PC-9 (cell line): ENCODE measurements around the gene ARHGAP24. TPM values are rescaled to one million over a fixed set of nuclear protein-coding genes. Genes with fewer than 3 reads are reported as not detected.

Experiments used
- BruUV-seq: library from RNA; stranded (reverse); fragments of 400-500 nt; replicated peaks from 2 replicates; lab custom pipeline; 2021; lab: Mats Ljungman, UMichigan
- CTCF ChIA-PET: fragments of 300-600 bp; sonication (Branson Sonifier 250); formaldehyde crosslinking; loops from one replicate; lab custom pipeline; 2022; ENCODE audit warnings: antibody characterized with exemption; lab: Charles Lee
- POLR2A ChIA-PET: fragments of 300-600 bp; sonication (Branson Sonifier 250); formaldehyde crosslinking; loops from one replicate; lab custom pipeline; 2022; ENCODE audit warnings: antibody characterized with exemption; ENCODE audit not compliant: unreplicated experiment; lab: Charles Lee
- DNase-seq, 2 experiments: peaks; one replicate each; pipeline versions ENCODE4 v3.0.0 to v3.0.0-alpha.2; 2015 to 2022; ENCODE audit warnings: mixed read lengths in 1 of 2
- H2AFZ ChIP-seq: fragments of 200-600 bp; sonication (generic); 2 replicates; pipeline ENCODE4 v1.8.1; 2017; ENCODE audit warnings: antibody characterized with exemption
- H3F3A ChIP-seq: fragments of 200-600 bp; sonication (generic); 2 replicates; pipeline ENCODE4 v1.8.1; 2017; ENCODE audit warnings: antibody characterized with exemption, mild to moderate bottlenecking, low read depth; ENCODE audit not compliant: insufficient read depth
- H3K27ac ChIP-seq: fragments of 200-600 bp; sonication (generic); 2 replicates; pipeline ENCODE4 v1.6.1; 2016; ENCODE audit warnings: mixed run types
- H3K27me3 ChIP-seq: fragments of 200-600 bp; sonication (generic); 2 replicates; pipeline ENCODE4 v1.6.1; 2016; ENCODE audit warnings: low read depth, mixed run types; ENCODE audit not compliant: insufficient read depth
- H3K36me3 ChIP-seq: fragments of 200-600 bp; sonication (generic); 2 replicates; pipeline ENCODE4 v1.6.1; 2016; ENCODE audit warnings: low read depth, mixed run types
- H3K4me1 ChIP-seq: fragments of 200-600 bp; sonication (generic); replicated peaks from 2 replicates; pipeline ENCODE4 v1.6.1; 2016; ENCODE audit warnings: mixed run types; ENCODE audit not compliant: insufficient read depth
- H3K4me2 ChIP-seq: fragments of 200-600 bp; sonication (generic); 2 replicates; pipeline ENCODE4 v1.6.1; 2017; ENCODE audit warnings: mixed run types
- H3K4me3 ChIP-seq: fragments of 200-600 bp; sonication (generic); 2 replicates; pipeline ENCODE4 v1.6.1; 2016; ENCODE audit warnings: mixed run types
- H3K79me2 ChIP-seq: fragments of 200-600 bp; sonication (generic); 2 replicates; pipeline ENCODE4 v1.6.1; 2017; ENCODE audit warnings: low read depth, mixed run types
- H3K9me2 ChIP-seq: fragments of 200-600 bp; sonication (generic); 2 replicates; pipeline ENCODE4 v1.8.1; 2017; ENCODE audit warnings: mild to moderate bottlenecking; ENCODE audit not compliant: insufficient read depth
- H3K9me3 ChIP-seq: fragments of 200-600 bp; sonication (generic); 2 replicates; pipeline ENCODE4 v1.8.1; 2016; ENCODE audit warnings: low read depth; ENCODE audit not compliant: insufficient read depth
- H4K20me1 ChIP-seq: fragments of 200-600 bp; sonication (generic); 2 replicates; pipeline ENCODE4 v1.8.1; 2017; ENCODE audit not compliant: insufficient read depth
- EZH2 ChIP-seq: fragments of 200-600 bp; sonication (generic); IDR thresholded peaks from 2 replicates; pipeline ENCODE4 v1.8.0; 2017; ENCODE audit warnings: antibody characterized with exemption, low read depth
- intact Hi-C: fragments of 100-400 bp; cut with micrococcal nuclease; formaldehyde crosslinking; loops from one replicate; pipeline ENCODE4 v1.10.0; 2022; ENCODE audit not compliant: unreplicated experiment
- total RNA-seq: library from RNA; stranded (reverse); gene quantifications from 2 replicates; pipeline ENCODE4 v1.2.3, GENCODE V29; 2021
- TF ChIP-seq, protein P1 (sequence below): fragments of 200-600 bp; sonication (generic); conservative IDR thresholded peaks from 2 replicates; pipeline ENCODE4 v1.6.1; 2017; ENCODE audit warnings: mixed run types, antibody characterized with exemption, mild to moderate bottlenecking, moderate library complexity

The ARHGAP24 gene
- total RNA-seq, 1 experiment from 2014 or later = 2.2 TPM

DNA sequence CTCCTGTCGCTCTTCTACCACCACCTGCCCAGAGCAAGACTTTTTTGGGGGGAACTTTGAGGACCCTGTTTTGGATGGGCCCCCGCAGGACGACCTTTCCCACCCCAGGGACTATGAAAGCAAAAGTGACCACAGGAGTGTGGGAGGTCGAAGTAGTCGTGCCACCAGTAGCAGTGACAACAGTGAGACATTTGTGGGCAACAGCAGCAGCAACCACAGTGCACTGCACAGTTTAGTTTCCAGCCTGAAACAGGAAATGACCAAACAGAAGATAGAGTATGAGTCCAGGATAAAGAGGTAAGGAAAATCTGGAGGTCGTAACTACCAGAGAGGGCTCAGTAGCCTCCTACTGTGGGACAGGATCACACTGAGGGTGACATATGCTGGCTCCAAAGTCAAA lies 520.4 kb downstream of the ARHGAP24 start:
- H3K4me2 ChIP-seq = no peak overlapping the region
- TF ChIP-seq, protein P1, sequence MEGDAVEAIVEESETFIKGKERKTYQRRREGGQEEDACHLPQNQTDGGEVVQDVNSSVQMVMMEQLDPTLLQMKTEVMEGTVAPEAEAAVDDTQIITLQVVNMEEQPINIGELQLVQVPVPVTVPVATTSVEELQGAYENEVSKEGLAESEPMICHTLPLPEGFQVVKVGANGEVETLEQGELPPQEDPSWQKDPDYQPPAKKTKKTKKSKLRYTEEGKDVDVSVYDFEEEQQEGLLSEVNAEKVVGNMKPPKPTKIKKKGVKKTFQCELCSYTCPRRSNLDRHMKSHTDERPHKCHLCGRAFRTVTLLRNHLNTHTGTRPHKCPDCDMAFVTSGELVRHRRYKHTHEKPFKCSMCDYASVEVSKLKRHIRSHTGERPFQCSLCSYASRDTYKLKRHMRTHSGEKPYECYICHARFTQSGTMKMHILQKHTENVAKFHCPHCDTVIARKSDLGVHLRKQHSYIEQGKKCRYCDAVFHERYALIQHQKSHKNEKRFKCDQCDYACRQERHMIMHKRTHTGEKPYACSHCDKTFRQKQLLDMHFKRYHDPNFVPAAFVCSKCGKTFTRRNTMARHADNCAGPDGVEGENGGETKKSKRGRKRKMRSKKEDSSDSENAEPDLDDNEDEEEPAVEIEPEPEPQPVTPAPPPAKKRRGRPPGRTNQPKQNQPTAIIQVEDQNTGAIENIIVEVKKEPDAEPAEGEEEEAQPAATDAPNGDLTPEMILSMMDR = no peak
- TF ChIP-seq EZH2 = no peak
- H3K27me3 ChIP-seq = no peaks in the 10 kb centered on the region
- H3K27ac ChIP-seq = no peak overlapping the region
- no peaks in the 10 kb centered on the region for H3K9me3 ChIP-seq
- BruUV-seq = no TSS peak
- ChIA-PET POLR2A (interaction anchor here (0.6 kb wide), 1 partner anchor 598 kb away, joined by 4 read pairs; the partner anchor contains the start of gene PTPN13), CTCF (no interaction called here)
- DNase-seq = no peak
- no peak overlapping the region for H2AFZ ChIP-seq
- no peaks in the 10 kb centered on the region for H4K20me1 ChIP-seq
- H3K4me1 ChIP-seq = no peaks in the 10 kb centered on the region
- no peaks in the 10 kb centered on the region for H3K9me2 ChIP-seq
- no peaks in the 10 kb centered on the region for H3K36me3 ChIP-seq
- H3F3A ChIP-seq = no peaks in the 10 kb centered on the region
- no peaks in the 10 kb centered on the region for H3K79me2 ChIP-seq
- no peak overlapping the region for H3K4me3 ChIP-seq
- intact Hi-C loops = no loop called here

GRCh38 chr4:86001591-86001990 lies 526.6 kb downstream of the ARHGAP24 start:
- Histone ChIP-seq H2AFZ (no peak overlapping the region), H3K27ac (no peak overlapping the region), H3K4me1 (no peaks in the 10 kb centered on the region), H3K9me2 (no peaks in the 10 kb centered on the region), H3K9me3 (no peaks in the 10 kb centered on the region), H3K79me2 (no peaks in the 10 kb centered on the region), H3F3A (no peaks in the 10 kb centered on the region), H3K36me3 (no peaks in the 10 kb centered on the region), H4K20me1 (no peaks in the 10 kb centered on the region), H3K27me3 (no peaks in the 10 kb centered on the region), H3K4me2 (no peak overlapping the region), H3K4me3 (no peak overlapping the region)
- TF ChIP-seq, protein P1 = no peak
- no peak for TF ChIP-seq EZH2
- POLR2A ChIA-PET = no interaction called here
- CTCF ChIA-PET = no interaction called here
- BruUV-seq = no TSS peak
- DNase-seq = no peak
- intact Hi-C loops = no loop called here

DNA sequence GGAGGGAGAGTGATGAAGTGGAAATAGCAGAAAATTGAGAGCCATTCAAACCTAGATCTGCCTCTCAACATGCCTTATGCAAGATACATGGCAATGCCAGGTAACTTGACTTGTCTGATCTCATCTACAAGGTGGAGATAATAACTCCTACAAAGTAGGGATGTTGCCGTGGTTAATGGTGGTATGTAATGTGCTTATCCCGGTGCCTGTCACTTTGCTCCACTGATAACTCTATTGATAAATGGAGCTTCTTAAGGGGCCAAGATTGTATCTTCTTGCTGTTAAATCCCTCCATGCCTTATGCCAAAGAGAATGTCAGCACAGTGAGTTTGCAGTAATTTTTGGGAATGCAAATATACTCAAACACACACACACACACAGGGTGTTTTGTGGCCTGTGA lies 529.1 kb downstream of the ARHGAP24 start:
- Histone ChIP-seq H3K36me3 (no peaks in the 10 kb centered on the region), H3K79me2 (no peaks in the 10 kb centered on the region), H3K9me3 (no peaks in the 10 kb centered on the region), H4K20me1 (no peaks in the 10 kb centered on the region), H3K27ac (no peak overlapping the region), H3K4me2 (no peak overlapping the region), H3F3A (no peaks in the 10 kb centered on the region), H2AFZ (no peak overlapping the region), H3K4me3 (no peak overlapping the region), H3K9me2 (no peaks in the 10 kb centered on the region), H3K27me3 (no peaks in the 10 kb centered on the region), H3K4me1 (no peaks in the 10 kb centered on the region)
- ChIA-PET POLR2A (no interaction called here), CTCF (no interaction called here)
- no peak for TF ChIP-seq EZH2
- TF ChIP-seq, protein P1 = no peak
- no TSS peak for BruUV-seq
- intact Hi-C loops = no loop called here
- DNase-seq = no peak
